NCI-H1417 (cell line): ENCODE data around the gene RTL10.
"Not testable (repeated sequence)": the region's sequence is repeated elsewhere in the genome, so short reads cannot be mapped to it uniquely, and the experiment has no call there.

Source experiments
- DNase-seq, 3 experiments: peaks; one replicate each; lab custom pipeline; 2025; lab: John Stamatoyannopoulos, UW

Gene RTL10

GRCh38 chr22:19843857-19844376, 10.8 kb downstream of the RTL10 start:
- no peak for DNase-seq

GRCh38 chr22:19843107-19843856, 11.4 kb downstream of the RTL10 start:
- DNase-seq: peak in 2 of 3 experiments; percentile 43 to 85

GRCh38 chr22:19842393-19843106, 12.1 kb downstream of the RTL10 start:
- DNase-seq: peak in 1 of 3 experiments; percentile 30

GRCh38 chr22:19841641-19842392, 12.9 kb downstream of the RTL10 start:
- DNase-seq: no peak

GRCh38 chr22:19840955-19841640, 13.6 kb downstream of the RTL10 start:
- no peak for DNase-seq

GRCh38 chr22:19840059-19840458, 14.6 kb downstream of the RTL10 start:
- no peak for DNase-seq

- peak in 1 of 3 experiments; percentile 3 for DNase-seq
Observed at GRCh38 chr22:19837915-19838314, 16.8 kb downstream of the RTL10 start.

GRCh38 chr22:19836512-19836911, 18.2 kb downstream of the RTL10 start:
- DNase-seq: no peak

- DNase-seq: no peak
Observed at GRCh38 chr22:19834599-19834998, 20.1 kb downstream of the RTL10 start.

GRCh38 chr22:19833327-19833726, 21.3 kb downstream of the RTL10 start:
- not testable (repeated sequence) for DNase-seq

GRCh38 chr22:19832476-19833108, 22.1 kb downstream of the RTL10 start:
- DNase-seq: no peak

- not testable (repeated sequence) for DNase-seq
Observed at GRCh38 chr22:19831979-19832378, 22.7 kb downstream of the RTL10 start.

- no peak for DNase-seq
Observed at GRCh38 chr22:19831016-19831415, 23.7 kb downstream of the RTL10 start.

- no peak for DNase-seq
Observed at GRCh38 chr22:19828035-19828401, 26.7 kb downstream of the RTL10 start.

- DNase-seq: no peak
Observed at GRCh38 chr22:19827341-19828034, 27.2 kb downstream of the RTL10 start.

GRCh38 chr22:19826619-19826950, 28.1 kb downstream of the RTL10 start:
- no peak for DNase-seq

GRCh38 chr22:19825904-19826618, 28.6 kb downstream of the RTL10 start:
- DNase-seq: no peak

- DNase-seq: no peak
Observed at GRCh38 chr22:19824926-19825339, 29.7 kb downstream of the RTL10 start.

- peak in 1 of 3 experiments; percentile 30 for DNase-seq
Observed at GRCh38 chr22:19824212-19824925, 30.3 kb downstream of the RTL10 start.

- DNase-seq: peak in 2 of 3 experiments; percentile 49 to 76
Observed at GRCh38 chr22:19823902-19824211, 30.8 kb downstream of the RTL10 start.
